GM19023 (cell line): ENCODE measurements around the gene DOHH.
"Not testable (repeated sequence)": the region's sequence is repeated elsewhere in the genome, so short reads cannot be mapped to it uniquely, and the experiment has no call there.

Experiments
- ATAC-seq: cut with Tn5 transposase; IDR thresholded peaks from one replicate; pipeline ENCODE4 v1.9.1; 2021; ENCODE audit warnings: mild to moderate bottlenecking, moderate library complexity; ENCODE audit not compliant: unreplicated experiment

The DOHH gene

GRCh38 chr19:3520166-3521103 is 20.0 kb upstream of the DOHH start:
- no peak for ATAC-seq

GRCh38 chr19:3519126-3519525 is 18.7 kb upstream of the DOHH start:
- no peak for ATAC-seq

- no peak for ATAC-seq
Observed at GRCh38 chr19:3518659-3519058, 18.2 kb upstream of the DOHH start.

- no peak for ATAC-seq
Observed at GRCh38 chr19:3518255-3518654, 17.8 kb upstream of the DOHH start.

GRCh38 chr19:3517638-3518037 is 17.2 kb upstream of the DOHH start:
- no peak for ATAC-seq

- no peak for ATAC-seq
Observed at GRCh38 chr19:3516675-3517207, 16.3 kb upstream of the DOHH start.

GRCh38 chr19:3515891-3516422 is 15.5 kb upstream of the DOHH start:
- no peak for ATAC-seq

GRCh38 chr19:3514930-3515329 is 14.5 kb upstream of the DOHH start:
- ATAC-seq = no peak

- ATAC-seq = no peak
Observed at GRCh38 chr19:3513229-3514140, 13.0 kb upstream of the DOHH start.

GRCh38 chr19:3512562-3513228 is 12.2 kb upstream of the DOHH start:
- no peak for ATAC-seq

GRCh38 chr19:3511506-3512251 is 11.2 kb upstream of the DOHH start:
- ATAC-seq = no peak

GRCh38 chr19:3510727-3511126 is 10.3 kb upstream of the DOHH start:
- no peak for ATAC-seq

- no peak for ATAC-seq
Observed at GRCh38 chr19:3509566-3509989, 9.1 kb upstream of the DOHH start.

GRCh38 chr19:3508771-3509535 is 8.5 kb upstream of the DOHH start:
- ATAC-seq = no peak

GRCh38 chr19:3508121-3508661 is 7.7 kb upstream of the DOHH start:
- ATAC-seq = not testable (repeated sequence)

- no peak for ATAC-seq
Observed at GRCh38 chr19:3507371-3508120, 7.1 kb upstream of the DOHH start.

GRCh38 chr19:3506384-3507340 is 6.2 kb upstream of the DOHH start:
- ATAC-seq = peak; percentile 11
